HepG2 (cell line): ENCODE measurements around the gene HOXD8.

Source experiments
- ATF1 ChIP-seq: IDR thresholded peaks from 2 replicates; pipeline ENCODE4 v1.6.1; 2016; ENCODE audit warnings: mild to moderate bottlenecking, control low read depth
- GABPA ChIP-seq, 2 experiments: IDR thresholded peaks; 2 replicates each; pipeline ENCODE4 v1.6.1; 2011 to 2016; ENCODE audit warnings: low read depth in 2 of 2, low read length in 1 of 2, missing biosample characterization in 1 of 2, missing genetic modification characterization in 1 of 2

GRCh38 chr2:176170602-176171305, 41.2 kb downstream of the HOXD8 start:
- TF ChIP-seq GABPA (IDR thresholded peaks at IDR 0.05; ENCODE audit: low read depth, low read length), result no peak
- TF ChIP-seq GABPA (CRISPR knock-in tag; IDR thresholded peaks at IDR 0.05; ENCODE audit: low read depth), result no peak
- TF ChIP-seq ATF1, result no peak
